ENCODE data around the gene FBXO27. TPM values are rescaled to one million over a fixed set of nuclear protein-coding genes. Genes with fewer than 3 reads are reported as not detected.

Gene FBXO27
- total RNA-seq, 1 donor from 2014 or later: 10.3 TPM

DNA sequence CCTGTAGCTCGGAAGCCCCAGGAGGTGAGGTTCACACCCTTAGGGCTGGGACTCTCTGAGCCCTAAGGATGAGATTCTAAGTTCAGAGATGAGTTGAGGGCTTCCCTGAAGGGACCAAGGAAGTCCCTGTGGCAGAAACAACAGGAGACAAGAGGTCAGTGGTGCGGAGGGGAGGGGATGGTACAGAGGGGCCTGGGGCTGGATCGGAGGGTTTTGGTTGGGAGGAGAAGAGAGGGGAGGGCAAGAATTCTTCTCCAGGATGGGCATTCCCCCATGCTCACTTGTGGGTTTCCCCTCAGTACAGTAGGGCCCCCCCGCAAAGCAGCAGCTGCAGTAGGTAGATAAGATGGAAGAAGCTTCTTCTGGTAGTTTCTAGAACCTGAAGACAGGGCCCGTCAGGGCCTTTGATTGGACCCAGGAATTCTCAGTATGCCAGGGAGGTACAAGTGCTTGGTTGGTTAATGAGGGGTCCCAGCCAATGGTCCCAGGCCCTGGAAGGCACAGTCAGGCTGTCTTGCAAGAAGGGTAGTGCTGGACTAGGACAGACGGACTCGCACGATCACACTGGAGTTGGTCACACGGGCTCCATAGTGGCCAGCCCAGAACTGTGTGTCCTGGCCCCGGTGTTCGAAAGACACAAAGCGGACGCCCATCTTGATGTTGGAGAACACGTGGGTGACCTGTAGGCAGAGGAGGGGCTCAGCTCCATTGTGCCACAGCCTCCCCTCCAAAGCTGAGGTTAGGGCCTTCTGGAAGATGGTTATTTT, 7.3 kb downstream of the FBXO27 start:
- Mint-ChIP-seq H3K27me3 (no peaks in the 10 kb centered on the region), H3K9me3 (ENCODE audit: low read depth) (peaks cover 3% of the 10 kb centered on the region), H3K4me1 (ENCODE audit: low read depth) (no peaks in the 10 kb centered on the region)

DNA sequence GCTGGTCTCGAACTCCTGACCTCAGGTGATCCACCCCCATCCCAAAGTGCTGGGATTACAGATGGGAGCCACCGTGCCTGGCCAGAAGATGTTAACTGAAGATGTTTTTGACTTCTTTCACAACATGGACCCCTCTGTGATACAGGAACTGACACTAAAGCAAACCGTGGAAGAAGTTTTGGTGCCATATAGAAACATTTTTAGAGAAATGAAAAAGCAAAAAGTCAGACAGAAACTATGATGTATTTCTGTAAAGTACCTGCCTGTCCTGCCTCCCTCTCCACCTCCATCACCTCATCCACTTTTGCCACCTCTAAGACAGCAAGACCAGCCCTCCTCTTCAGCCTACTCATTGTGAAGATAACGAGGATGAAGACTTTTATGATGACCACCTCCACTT, 11.3 kb downstream of the FBXO27 start:
- no peak overlapping the region for H3K27ac Mint-ChIP-seq
- H3K4me1 Mint-ChIP-seq (ENCODE audit: low read depth): peaks cover 2% of the 10 kb centered on the region
- no peaks in the 10 kb centered on the region for H3K9me3 Mint-ChIP-seq (ENCODE audit: low read depth)
- H3K4me3 Mint-ChIP-seq (ENCODE audit: low read depth): no peak overlapping the region
- no peak for DNase-seq (ENCODE audit: low spot score, unreplicated experiment)
- TF ChIP-seq, protein P1, sequence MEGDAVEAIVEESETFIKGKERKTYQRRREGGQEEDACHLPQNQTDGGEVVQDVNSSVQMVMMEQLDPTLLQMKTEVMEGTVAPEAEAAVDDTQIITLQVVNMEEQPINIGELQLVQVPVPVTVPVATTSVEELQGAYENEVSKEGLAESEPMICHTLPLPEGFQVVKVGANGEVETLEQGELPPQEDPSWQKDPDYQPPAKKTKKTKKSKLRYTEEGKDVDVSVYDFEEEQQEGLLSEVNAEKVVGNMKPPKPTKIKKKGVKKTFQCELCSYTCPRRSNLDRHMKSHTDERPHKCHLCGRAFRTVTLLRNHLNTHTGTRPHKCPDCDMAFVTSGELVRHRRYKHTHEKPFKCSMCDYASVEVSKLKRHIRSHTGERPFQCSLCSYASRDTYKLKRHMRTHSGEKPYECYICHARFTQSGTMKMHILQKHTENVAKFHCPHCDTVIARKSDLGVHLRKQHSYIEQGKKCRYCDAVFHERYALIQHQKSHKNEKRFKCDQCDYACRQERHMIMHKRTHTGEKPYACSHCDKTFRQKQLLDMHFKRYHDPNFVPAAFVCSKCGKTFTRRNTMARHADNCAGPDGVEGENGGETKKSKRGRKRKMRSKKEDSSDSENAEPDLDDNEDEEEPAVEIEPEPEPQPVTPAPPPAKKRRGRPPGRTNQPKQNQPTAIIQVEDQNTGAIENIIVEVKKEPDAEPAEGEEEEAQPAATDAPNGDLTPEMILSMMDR (IDR thresholded peaks at IDR 0.05; ENCODE audit: unreplicated experiment): no peak
- H3K27me3 Mint-ChIP-seq: no peaks in the 10 kb centered on the region
- H3K36me3 Mint-ChIP-seq (ENCODE audit: insufficient read depth): peaks cover 2% of the 10 kb centered on the region

More for the DNA sequence above, 7.3 kb downstream of the FBXO27 start:
- no peak overlapping the region for H3K27ac Mint-ChIP-seq
- TF ChIP-seq, protein P1 (IDR thresholded peaks at IDR 0.05; ENCODE audit: unreplicated experiment): no peak
- no peak for DNase-seq (ENCODE audit: low spot score, unreplicated experiment)
- H3K36me3 Mint-ChIP-seq (ENCODE audit: insufficient read depth): peaks cover 17% of the 10 kb centered on the region
- H3K4me3 Mint-ChIP-seq (ENCODE audit: low read depth): no peak overlapping the region

DNA sequence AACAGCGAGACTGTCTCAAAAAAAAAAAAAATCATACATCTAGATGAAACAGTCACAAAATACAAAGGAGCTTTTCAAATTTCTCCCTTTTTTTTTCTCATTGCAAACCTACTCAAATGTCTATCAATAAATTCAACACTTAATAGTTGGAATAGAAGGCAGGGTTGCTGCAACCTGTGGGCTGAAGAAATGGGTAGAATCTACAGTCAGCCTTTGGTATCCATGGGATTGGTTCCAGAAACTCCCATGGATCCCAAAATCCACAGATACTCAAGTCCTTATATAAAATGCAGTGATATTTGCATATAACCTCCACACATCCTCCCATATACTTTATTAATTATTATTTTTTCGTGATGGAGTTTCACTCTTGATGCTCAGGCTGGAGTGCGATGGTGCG, 14.7 kb downstream of the FBXO27 start:
- no peak overlapping the region for H3K4me3 Mint-ChIP-seq (ENCODE audit: low read depth)
- H3K27ac Mint-ChIP-seq: no peak overlapping the region
- H3K36me3 Mint-ChIP-seq (ENCODE audit: insufficient read depth): peaks cover 1% of the 10 kb centered on the region
- H3K4me1 Mint-ChIP-seq (ENCODE audit: low read depth): peaks cover 4% of the 10 kb centered on the region
- H3K9me3 Mint-ChIP-seq (ENCODE audit: low read depth): no peaks in the 10 kb centered on the region
- TF ChIP-seq, protein P1 (IDR thresholded peaks at IDR 0.05; ENCODE audit: unreplicated experiment): no peak
- no peak for DNase-seq (ENCODE audit: low spot score, unreplicated experiment)
- no peaks in the 10 kb centered on the region for H3K27me3 Mint-ChIP-seq

DNA sequence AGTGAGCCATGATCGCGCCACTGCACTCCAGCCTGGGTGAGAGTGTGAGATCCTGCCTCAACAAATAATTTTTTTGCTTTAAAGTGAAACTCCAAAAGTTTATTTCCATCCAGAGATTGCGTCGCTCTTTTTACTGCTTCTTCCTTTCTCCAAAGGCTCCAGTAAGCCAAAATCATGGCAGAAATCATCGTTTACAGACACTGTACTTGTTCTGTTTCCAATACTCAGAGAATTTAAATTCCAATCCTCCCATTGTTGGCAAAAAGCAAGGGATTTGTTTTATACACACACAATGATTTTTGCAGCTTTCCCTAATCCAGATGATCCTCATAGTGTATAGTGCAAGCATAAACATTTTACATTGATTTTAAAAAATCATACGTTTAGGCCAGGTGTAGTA, 15.3 kb downstream of the FBXO27 start:
- Mint-ChIP-seq H3K4me1 (ENCODE audit: low read depth) (peaks cover 4% of the 10 kb centered on the region), H3K27ac (no peak overlapping the region)

GRCh38 chr19:39014037-39014436, 18.3 kb downstream of the FBXO27 start:
- Mint-ChIP-seq H3K4me1 (ENCODE audit: low read depth) (peaks cover 4% of the 10 kb centered on the region), H3K36me3 (ENCODE audit: insufficient read depth) (peaks cover 1% of the 10 kb centered on the region), H3K4me3 (ENCODE audit: low read depth) (no peak overlapping the region), H3K27ac (no peak overlapping the region), H3K9me3 (ENCODE audit: low read depth) (no peaks in the 10 kb centered on the region), H3K27me3 (no peaks in the 10 kb centered on the region)
- TF ChIP-seq, protein P1 (IDR thresholded peaks at IDR 0.05; ENCODE audit: unreplicated experiment): no peak
- DNase-seq (ENCODE audit: low spot score, unreplicated experiment): no peak

More for the DNA sequence above, 15.3 kb downstream of the FBXO27 start:
- peaks cover 1% of the 10 kb centered on the region for H3K36me3 Mint-ChIP-seq (ENCODE audit: insufficient read depth)
- H3K4me3 Mint-ChIP-seq (ENCODE audit: low read depth): no peak overlapping the region
- no peaks in the 10 kb centered on the region for H3K9me3 Mint-ChIP-seq (ENCODE audit: low read depth)
- DNase-seq (ENCODE audit: low spot score, unreplicated experiment): no peak
- no peaks in the 10 kb centered on the region for H3K27me3 Mint-ChIP-seq
- TF ChIP-seq, protein P1 (IDR thresholded peaks at IDR 0.05; ENCODE audit: unreplicated experiment): no peak
